CD4-positive, alpha-beta T cell treated with Interleukin-15 for 4 hours (primary cell): ENCODE results near the gene SIGLEC12.
"Not testable (repeated sequence)": the region's sequence is repeated elsewhere in the genome, so short reads cannot be mapped to it uniquely, and the experiment has no call there.

ENCODE experiments used
- DNase-seq: peaks from one replicate; pipeline ENCODE4 v3.0.0-alpha.2; 2020; ENCODE audit warnings: low spot score

The SIGLEC12 gene

GRCh38 chr19:51457351-51458013 lies 44.1 kb downstream of the SIGLEC12 start:
- no peak for DNase-seq

GRCh38 chr19:51456541-51457290 lies 44.9 kb downstream of the SIGLEC12 start:
- DNase-seq = no peak

GRCh38 chr19:51450730-51451307 lies 50.8 kb downstream of the SIGLEC12 start:
- no peak for DNase-seq

GRCh38 chr19:51448411-51449016 lies 53.1 kb downstream of the SIGLEC12 start:
- DNase-seq = peak; percentile 8

GRCh38 chr19:51448011-51448410 lies 53.6 kb downstream of the SIGLEC12 start:
- DNase-seq = no peak

GRCh38 chr19:51447510-51447909 lies 54.1 kb downstream of the SIGLEC12 start:
- DNase-seq = not testable (repeated sequence)

GRCh38 chr19:51441410-51442390 lies 59.9 kb downstream of the SIGLEC12 start:
- DNase-seq = peak; percentile 87
